Measurements from ENCODE around the gene CACNA1H. TPM values are rescaled to one million over a fixed set of nuclear protein-coding genes. Genes with fewer than 3 reads are reported as not detected.

CACNA1H gene
- total and polyA plus RNA-seq, 2 of the 4 experiments (the other 2 are of a cell fraction) = 1.6 to 5.8 TPM

GRCh38 chr16:1152123-1152638, 725 bp upstream of the CACNA1H start:
- DNase-seq = no peak
- no peak overlapping the region for H3K56ac ChIP-seq (ENCODE audit: extremely low read depth, insufficient read depth, low read length)

More at GRCh38 chr16:1152123-1152638, 725 bp upstream of the CACNA1H start:
- in situ Hi-C loops (cut with MboI; ENCODE audit: low sequenced_read_pairs) (no loop called here), dilution Hi-C loops (cut with HindIII; ENCODE audit: low sequenced_read_pairs, unreplicated experiment) (no loop called here), intact Hi-C loops (cut with micrococcal nuclease) (no loop called here)
- no peaks in the 10 kb centered on the region for H3K36me3 ChIP-seq (ENCODE audit: control insufficient read depth, insufficient read depth, low read length)
- peak overlapping the region; percentile 10; the same call in 1 of the 2 replicates for H3K4me3 ChIP-seq (ENCODE audit: insufficient read depth, low read depth, low read length)
- TF ChIP-seq POLR2A (IDR thresholded peaks at IDR 0.05; ENCODE audit: low read depth, low read length) = no peak
- no peak for TF ChIP-seq RAD21 (IDR thresholded peaks at IDR 0.05; ENCODE audit: low read length)
- no peak for TF ChIP-seq USF2 (IDR thresholded peaks at IDR 0.05; ENCODE audit: low read depth, low read length)
- TF ChIP-seq RFX5 (IDR thresholded peaks at IDR 0.05; ENCODE audit: low read depth, low read length) = no peak
- no peak for TF ChIP-seq FOS (IDR thresholded peaks at IDR 0.05; ENCODE audit: low read depth, low read length)
- no peak for TF ChIP-seq MXI1 (IDR thresholded peaks at IDR 0.05; ENCODE audit: borderline replicate concordance, low read depth, low read length)
- no peak for TF ChIP-seq BHLHE40 (IDR thresholded peaks at IDR 0.05; ENCODE audit: low read depth, low read length)
- no peak for TF ChIP-seq CHD1 (IDR thresholded peaks at IDR 0.05; ENCODE audit: low read depth, low read length)
- no peak for TF ChIP-seq NFE2L2 (IDR thresholded peaks at IDR 0.05; ENCODE audit: low read depth, low read length)
- ATAC-seq (ENCODE audit: low read depth) = no peak; the same call in 1 of the 2 replicates
- H3K9me1 ChIP-seq (ENCODE audit: insufficient read depth, low read length) = no peaks in the 10 kb centered on the region
- 22% methylated on average over 10 of the region's 40 CpGs; no CpG with 5 or more reads in 1 of the 2 experiments for WGBS, 2 experiments (ENCODE audit: extremely low coverage in 2 of 2, insufficient read length in 1 of 2)
- H3K27me3 ChIP-seq (ENCODE audit: control insufficient read depth, insufficient read depth, low read length) = peaks cover 6% of the 10 kb centered on the region; the same call in 1 of the 2 replicates
- peak overlapping the region; percentile 34; the same call in 1 of the 2 replicates for H3K9ac ChIP-seq (ENCODE audit: low read depth, low read length)
- H3K4me2 ChIP-seq (ENCODE audit: low read depth, low read length) = no peak overlapping the region
- no peak overlapping the region for H4K8ac ChIP-seq (ENCODE audit: low read depth in 2 of 2, low read length in 2 of 2)
- ChIA-PET CTCF (no interaction called here), POLR2A (ENCODE audit: unreplicated experiment) (no interaction called here)
- H4K20me1 ChIP-seq (ENCODE audit: insufficient read depth, low read length) = peaks cover 6% of the 10 kb centered on the region
- peak overlapping the region; percentile 76 for H2AFZ ChIP-seq (replicated peaks; ENCODE audit: low read length, poor library complexity)
- H4K91ac ChIP-seq (ENCODE audit: insufficient read depth, low read depth, low read length) = peak overlapping the region; percentile 26; the same call in 1 of the 2 replicates
- no peak overlapping the region for H3K4ac ChIP-seq (ENCODE audit: low read depth, low read length)
- H3K27ac ChIP-seq (ENCODE audit: insufficient read depth, low read length) = no peak overlapping the region; the same call in 1 of the 2 replicates
- H3K79me1 ChIP-seq (ENCODE audit: low read depth in 1 of 2, low read length in 2 of 2) = no peaks in the 10 kb centered on the region
- peak overlapping the region; percentile 78 for H2AK9ac ChIP-seq (replicated peaks; ENCODE audit: low read depth, low read length, poor library complexity)
- H2AK5ac ChIP-seq (ENCODE audit: low read depth, low read length) = no peak overlapping the region
- H4K5ac ChIP-seq (ENCODE audit: low read depth, low read length) = no peak overlapping the region; the same call in 1 of the 2 replicates
- H2BK5ac ChIP-seq (ENCODE audit: low read depth, low read length, poor library complexity, severe bottlenecking) = no peak overlapping the region
- H2BK120ac ChIP-seq (ENCODE audit: low read depth, low read length) = no peak overlapping the region
- H3K14ac ChIP-seq (replicated peaks; ENCODE audit: low read depth, low read length) = no peak overlapping the region
- no peak overlapping the region for H2BK20ac ChIP-seq (ENCODE audit: low read depth, low read length)
- no peak overlapping the region for H3K18ac ChIP-seq (ENCODE audit: low read depth, low read length)
- no TSS peak for BruUV-seq (replicated peaks)
- H3K4me1 ChIP-seq (ENCODE audit: control insufficient read depth, insufficient read depth, low read length) = peaks cover 12% of the 10 kb centered on the region; the same call in 1 of the 2 replicates
- no peak overlapping the region for H2BK15ac ChIP-seq (ENCODE audit: low read depth, low read length)
- peaks cover under 1% of the 10 kb centered on the region; the same call in 1 of the 2 replicates for H3K9me3 ChIP-seq (ENCODE audit: control insufficient read depth, insufficient read depth, low read length)
- H3K23ac ChIP-seq (ENCODE audit: low read depth, low read length) = no peak overlapping the region
